GM12878 (cell line): ENCODE results near the gene LRRC27. TPM values are rescaled to one million over a fixed set of nuclear protein-coding genes. Genes with fewer than 3 reads are reported as not detected.

Experiments
- ATAC-seq: fragments of 200-7000 bp; cut with Tn5 transposase; 3 replicates; pipeline ENCODE4 v1.9.1; 2020; ENCODE audit warnings: mild to moderate bottlenecking, moderate library complexity
- BruUV-seq: library from RNA; stranded (reverse); fragments of 400-500 nt; replicated peaks from 2 replicates; lab custom pipeline; 2021; lab: Mats Ljungman, UMichigan
- CTCF ChIA-PET: fragments of 300-600 bp; sonication (Branson Sonifier 250); formaldehyde crosslinking; extraction: SDS; loops from one replicate; lab custom pipeline; 2021; ENCODE audit warnings: inconsistent platforms; lab: Yijun Ruan, JAX
- POLR2A ChIA-PET: fragments of 350-600 bp; formaldehyde crosslinking; extraction: SDS; loops from one replicate; lab custom pipeline; 2021; ENCODE audit warnings: inconsistent platforms; lab: Charles Lee
- RAD21 ChIA-PET: fragments of 300-600 bp; sonication (Branson Sonifier 250); formaldehyde crosslinking; loops from one replicate; lab custom pipeline; 2023; ENCODE audit warnings: antibody characterized with exemption; ENCODE audit not compliant: unreplicated experiment; lab: Charles Lee
- SMC1A ChIA-PET: fragments of 300-600 bp; sonication (Branson Sonifier 250); formaldehyde crosslinking; loops from one replicate; lab custom pipeline; 2023; ENCODE audit not compliant: unreplicated experiment, uncharacterized antibody; lab: Charles Lee
- DNase-seq: peaks from one replicate; pipeline ENCODE4 v3.0.0-alpha.2; 2011; ENCODE audit warnings: low read depth, low spot score
- FAIRE-seq: peaks from 3 replicates; lab custom pipeline; 2011; peaks lifted over from hg19 to GRCh38; lab: Jason Lieb, UNC
- H2AFZ ChIP-seq: 2 replicates; pipeline ENCODE4 v1.6.0; 2011; ENCODE audit warnings: low read depth, low read length, control low read depth; ENCODE audit not compliant: control insufficient read depth
- H3K27ac ChIP-seq: 2 replicates; pipeline ENCODE4 v1.5.1; 2011; ENCODE audit warnings: control low read depth; ENCODE audit not compliant: control insufficient read depth, insufficient read depth
- H3K27me3 ChIP-seq, 2 experiments: replicated peaks in 1 of 2; 2 replicates each; pipeline versions ENCODE4 v1.6.0 to v1.6.1; 2011; ENCODE audit warnings: low read length in 1 of 2; ENCODE audit not compliant: control insufficient read depth in 2 of 2, insufficient read depth in 2 of 2
- H3K36me3 ChIP-seq, 2 experiments: 2 replicates each; pipeline ENCODE4 v1.5.1; 2011; ENCODE audit warnings: low read length in 1 of 2; ENCODE audit not compliant: control insufficient read depth in 2 of 2, insufficient read depth in 2 of 2
- H3K4me1 ChIP-seq: 2 replicates; pipeline ENCODE4 v1.6.1; 2011; ENCODE audit warnings: mild to moderate bottlenecking, low read length, moderate library complexity, mixed read lengths; ENCODE audit not compliant: control insufficient read depth, insufficient read depth
- H3K4me2 ChIP-seq: 2 replicates; pipeline ENCODE4 v1.6.0; 2011; ENCODE audit warnings: control low read depth; ENCODE audit not compliant: control insufficient read depth, insufficient read depth
- H3K4me3 ChIP-seq: fragments of 200-600 bp; sonication (generic); 2 replicates; pipeline ENCODE4 v1.5.1; 2016
- H3K79me2 ChIP-seq: 2 replicates; pipeline ENCODE4 v1.6.0; 2011; ENCODE audit warnings: low read length; ENCODE audit not compliant: control insufficient read depth, insufficient read depth
- H3K9ac ChIP-seq: 2 replicates; pipeline ENCODE4 v1.8.0; 2011; ENCODE audit warnings: low read length, control low read depth, mixed read lengths; ENCODE audit not compliant: control insufficient read depth, insufficient read depth
- H3K9me3 ChIP-seq: replicated peaks from 3 replicates; pipeline ENCODE4 v1.5.1; 2011; ENCODE audit warnings: mild to moderate bottlenecking, low read length; ENCODE audit not compliant: control insufficient read depth, insufficient read depth
- H4K20me1 ChIP-seq: 2 replicates; pipeline ENCODE4 v1.6.0; 2011; ENCODE audit not compliant: control insufficient read depth, insufficient read depth
- CBFB ChIP-seq: IDR thresholded peaks from 2 replicates; pipeline ENCODE4 v1.6.1; 2016; ENCODE audit warnings: antibody characterized with exemption, low read depth
- ELK1 ChIP-seq: IDR thresholded peaks from 2 replicates; pipeline ENCODE4 v1.6.1; 2012; ENCODE audit warnings: low read depth, low read length, improper control_type of control experiment
- FOS ChIP-seq: IDR thresholded peaks from 3 replicates; pipeline ENCODE4 v1.6.1; 2011; ENCODE audit warnings: borderline replicate concordance; ENCODE audit not compliant: insufficient read length; ENCODE audit errors: extremely low read depth
- LARP7 ChIP-seq: fragments of 450-650 bp; IDR thresholded peaks from 2 replicates; pipeline ENCODE4 v1.6.1; 2017; ENCODE audit warnings: mild to moderate bottlenecking
- MEF2A ChIP-seq: IDR thresholded peaks from 2 replicates; pipeline ENCODE4 v1.6.1; 2011; ENCODE audit warnings: low read depth, mild to moderate bottlenecking, low read length, moderate library complexity; ENCODE audit not compliant: insufficient read depth
- MLLT1 ChIP-seq: fragments of 450-650 bp; IDR thresholded peaks from 2 replicates; pipeline ENCODE4 v1.6.1; 2016; ENCODE audit warnings: mild to moderate bottlenecking
- MYC ChIP-seq: IDR thresholded peaks from 2 replicates; pipeline ENCODE4 v1.6.1; 2011; ENCODE audit warnings: mild to moderate bottlenecking, low read length, moderate library complexity, inconsistent platforms; ENCODE audit not compliant: insufficient read depth, insufficient replicate concordance, insufficient read length, severe bottlenecking
- NRF1 ChIP-seq: conservative IDR thresholded peaks from 2 replicates; pipeline ENCODE4 v1.6.1; 2011; ENCODE audit warnings: mild to moderate bottlenecking, low read depth, low read length, improper control_type of control experiment
- RCOR1 ChIP-seq: conservative IDR thresholded peaks from 2 replicates; pipeline ENCODE4 v1.6.1; 2012; ENCODE audit warnings: low read depth, low read length, improper control_type of control experiment
- SMC3 ChIP-seq: IDR thresholded peaks from 2 replicates; pipeline ENCODE4 v1.6.1; 2011; ENCODE audit warnings: low read length, improper control_type of control experiment, borderline replicate concordance
- TAF1 ChIP-seq: IDR thresholded peaks from 2 replicates; pipeline ENCODE4 v1.6.1; 2011; ENCODE audit warnings: mild to moderate bottlenecking, low read depth, low read length, borderline replicate concordance
- TCF12 ChIP-seq: IDR thresholded peaks from 2 replicates; pipeline ENCODE4 v1.6.1; 2011; ENCODE audit warnings: low read depth, mild to moderate bottlenecking, low read length
- ZZZ3 ChIP-seq: IDR thresholded peaks from 2 replicates; pipeline ENCODE4 v1.6.1; 2011; ENCODE audit warnings: low read depth; ENCODE audit not compliant: control insufficient read depth, insufficient read length
- WGBS: methylation state at CpG from one replicate; pipeline ENCODE4 v1.1.6; 2016; ENCODE audit warnings: low lambda C conversion rate; ENCODE audit not compliant: insufficient replicate concordance, insufficient coverage; ENCODE audit errors: missing lambda C conversion rate; 5-methylcytosine and 5-hydroxymethylcytosine counted together
- in situ Hi-C: fragments of 300-500 bp; cut with MboI; formaldehyde crosslinking; loops from 9 replicates; pipeline ENCODE4 v1.14.3; 2018; ENCODE audit warnings: mixed read lengths
- intact Hi-C: fragments of 100-400 bp; cut with micrococcal nuclease; formaldehyde crosslinking; loops from one replicate; pipeline ENCODE4 v1.14.2; 2022; ENCODE audit not compliant: unreplicated experiment
- polyA plus RNA-seq, 11 experiments: library from polyadenylated mRNA; depleted of rRNA in 4 of 11; unstranded in 6 of 11; stranded (reverse) in 5 of 11; fragments of >200 nt; fragmentation: Nextera tagmentation in 4 of 11; fragmentation: Illumina TruSeq in 1 of 11; extraction: Ambion mirVana in 4 of 11; extraction: Trizol in 1 of 11; gene quantifications; 1 replicate in 1 of 11; 2 replicates in 10 of 11; pipeline versions ENCODE4 v1.2.1 to v1.2.3, GENCODE V29; 2011 to 2016; ENCODE audit warnings: inconsistent platforms in 2 of 11, missing spikeins in 2 of 11, low read depth in 1 of 11
- total RNA-seq, 4 experiments: library from RNA; depleted of rRNA in 3 of 4; stranded (reverse); fragments of >200 nt in 3 of 4; fragmentation: Illumina TruSeq in 1 of 4; extraction: Trizol in 1 of 4; gene quantifications; 2 replicates each; pipeline versions ENCODE4 v1.2.1 to v1.2.3, GENCODE V29; 2013 to 2021

Gene LRRC27
- total and polyA plus RNA-seq, 10 of the 15 experiments (the other 5 are each of a cell fraction or from before 2014, with no cell fraction given) = 0.48 to 6.9 (median 4.7) TPM

- TF ChIP-seq ELK1 (no peak), CBFB (no peak), ZZZ3 (no peak), RCOR1 (no peak), LARP7 (no peak)
Observed at GRCh38 chr10:132296666-132297443, 35.1 kb upstream of the LRRC27 start (continued).

DNA sequence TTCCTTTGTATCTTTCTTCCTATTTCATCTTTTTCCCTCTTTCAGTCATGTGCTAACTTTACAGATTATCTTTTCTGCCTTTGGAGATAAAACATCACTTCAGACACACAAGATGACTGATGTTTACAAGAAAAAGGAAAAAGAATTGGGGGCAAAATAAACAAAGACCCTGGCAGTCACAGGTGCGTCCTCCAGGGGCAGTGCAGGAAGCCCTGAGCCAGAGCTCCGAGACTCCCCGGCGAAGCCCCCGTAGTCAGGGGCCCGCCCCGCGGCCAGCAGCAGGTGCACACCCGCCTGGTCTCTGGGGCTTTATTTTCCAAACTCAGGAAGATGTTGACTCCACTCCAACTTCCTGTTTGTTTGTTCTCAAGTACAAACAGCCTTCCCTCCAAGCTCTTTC lies 34.5 kb upstream of the LRRC27 start:
- Histone ChIP-seq H3K36me3 (no peaks in the 10 kb centered on the region), H3K27ac (no peak overlapping the region), H3K27me3 (no peaks in the 10 kb centered on the region; a peak in 1 of 4 replicates), H3K79me2 (no peaks in the 10 kb centered on the region)
- no peak for FAIRE-seq
- ATAC-seq = no peak
- SMC1A ChIA-PET = no interaction called here
- TF ChIP-seq MYC (no peak), FOS (no peak), MLLT1 (no peak), TAF1 (no peak), SMC3 (no peak), TCF12 (no peak), NRF1 (no peak), MEF2A (no peak)
- TF ChIP-seq, all 136 proteins: peak for 0
- H3K4me1 ChIP-seq = no peaks in the 10 kb centered on the region
- BruUV-seq = no TSS peak
- no peak overlapping the region for H2AFZ ChIP-seq
- ChIA-PET CTCF (no interaction called here), RAD21 (no interaction called here), POLR2A (no interaction called here)
- no peak for DNase-seq
- no peak overlapping the region for H3K4me3 ChIP-seq
- H3K9ac ChIP-seq = no peak overlapping the region
- H3K4me2 ChIP-seq = no peak overlapping the region
- in situ Hi-C loops = no loop called here
- no peaks in the 10 kb centered on the region for H3K9me3 ChIP-seq
- intact Hi-C loops = no loop called here
- H4K20me1 ChIP-seq = no peaks in the 10 kb centered on the region
- WGBS = 2% methylated on average over 9 of the region's 9 CpGs
